GM18951 (cell line): Measurements from ENCODE around the gene OCLN.
"Not testable (repeated sequence)": the region's sequence is repeated elsewhere in the genome, so short reads cannot be mapped to it uniquely, and the experiment has no call there.

ENCODE experiments used
- POLR2A ChIP-seq: IDR thresholded peaks from 4 replicates; pipeline ENCODE4 v1.6.1; 2011; ENCODE audit warnings: mild to moderate bottlenecking; ENCODE audit not compliant: insufficient read length, insufficient read depth; ENCODE audit errors: extremely low read depth
- in situ Hi-C: fragments of 300-500 bp; cut with MboI; formaldehyde crosslinking; loops from one replicate; pipeline ENCODE4 v1.12.0; 2022; ENCODE audit warnings: low sequenced_read_pairs, mixed read lengths, inconsistent platforms; ENCODE audit not compliant: unreplicated experiment

OCLN gene, protein sequence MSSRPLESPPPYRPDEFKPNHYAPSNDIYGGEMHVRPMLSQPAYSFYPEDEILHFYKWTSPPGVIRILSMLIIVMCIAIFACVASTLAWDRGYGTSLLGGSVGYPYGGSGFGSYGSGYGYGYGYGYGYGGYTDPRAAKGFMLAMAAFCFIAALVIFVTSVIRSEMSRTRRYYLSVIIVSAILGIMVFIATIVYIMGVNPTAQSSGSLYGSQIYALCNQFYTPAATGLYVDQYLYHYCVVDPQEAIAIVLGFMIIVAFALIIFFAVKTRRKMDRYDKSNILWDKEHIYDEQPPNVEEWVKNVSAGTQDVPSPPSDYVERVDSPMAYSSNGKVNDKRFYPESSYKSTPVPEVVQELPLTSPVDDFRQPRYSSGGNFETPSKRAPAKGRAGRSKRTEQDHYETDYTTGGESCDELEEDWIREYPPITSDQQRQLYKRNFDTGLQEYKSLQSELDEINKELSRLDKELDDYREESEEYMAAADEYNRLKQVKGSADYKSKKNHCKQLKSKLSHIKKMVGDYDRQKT

DNA sequence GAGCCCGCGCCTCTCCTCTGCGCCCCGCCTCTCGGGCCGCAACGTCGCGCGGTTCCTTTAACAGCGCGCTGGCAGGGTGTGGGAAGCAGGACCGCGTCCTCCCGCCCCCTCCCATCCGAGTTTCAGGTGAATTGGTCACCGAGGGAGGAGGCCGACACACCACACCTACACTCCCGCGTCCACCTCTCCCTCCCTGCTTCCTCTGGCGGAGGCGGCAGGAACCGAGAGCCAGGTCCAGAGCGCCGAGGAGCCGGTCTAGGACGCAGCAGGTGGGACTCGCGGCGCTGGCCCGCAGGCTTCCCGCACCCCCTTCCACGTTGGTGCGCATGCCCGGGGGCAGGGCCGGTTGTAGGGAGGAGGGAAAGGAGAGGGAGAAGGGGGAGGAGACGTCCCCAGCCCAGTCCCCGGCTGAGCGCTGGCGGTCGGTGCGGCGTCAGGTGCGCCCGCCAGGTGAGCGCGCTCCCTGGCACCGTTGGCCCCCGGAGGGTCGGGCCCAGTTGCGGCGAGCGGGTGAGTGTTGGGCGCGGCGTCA, at the start of gene OCLN:
Gene OCLN, plus strand, starts transcription at position 400 of the 532 bp plus-strand sequence. CDS start 11,455 bp downstream, outside the sequence.
- TF ChIP-seq POLR2A: peak; percentile 11
- in situ Hi-C loops: no loop called here

DNA sequence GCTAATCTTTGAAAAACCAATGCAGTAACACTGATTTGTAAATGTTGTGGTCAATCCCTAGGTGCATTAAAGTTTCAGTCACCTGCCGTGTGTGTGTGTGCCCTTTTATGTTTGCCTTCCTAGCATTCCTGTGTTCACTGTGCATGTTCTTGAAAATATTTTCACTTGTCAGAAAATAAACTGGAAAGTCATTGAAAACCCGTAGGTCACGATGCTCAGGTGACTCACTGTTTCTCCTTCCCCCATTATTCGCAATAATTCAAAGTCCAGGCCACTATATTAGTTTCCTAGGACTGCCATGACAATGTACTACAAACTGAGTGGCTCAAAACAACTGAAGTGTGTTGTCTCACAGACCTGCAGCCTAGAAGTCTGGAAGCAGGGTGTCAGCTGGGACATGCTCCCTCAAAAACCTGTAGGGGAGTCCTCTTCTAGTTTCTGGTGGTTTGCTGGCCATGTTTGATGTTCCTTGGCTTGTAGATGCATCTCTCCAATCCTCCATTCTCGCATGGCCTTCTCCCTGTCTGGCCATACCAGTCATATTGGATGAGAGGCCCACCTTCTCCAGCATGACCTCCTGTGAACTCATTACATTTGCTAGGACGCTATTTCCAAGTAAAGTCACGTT, 48.3 kb upstream of the OCLN start:
- TF ChIP-seq POLR2A: no peak
- in situ Hi-C loops: no loop called here

DNA sequence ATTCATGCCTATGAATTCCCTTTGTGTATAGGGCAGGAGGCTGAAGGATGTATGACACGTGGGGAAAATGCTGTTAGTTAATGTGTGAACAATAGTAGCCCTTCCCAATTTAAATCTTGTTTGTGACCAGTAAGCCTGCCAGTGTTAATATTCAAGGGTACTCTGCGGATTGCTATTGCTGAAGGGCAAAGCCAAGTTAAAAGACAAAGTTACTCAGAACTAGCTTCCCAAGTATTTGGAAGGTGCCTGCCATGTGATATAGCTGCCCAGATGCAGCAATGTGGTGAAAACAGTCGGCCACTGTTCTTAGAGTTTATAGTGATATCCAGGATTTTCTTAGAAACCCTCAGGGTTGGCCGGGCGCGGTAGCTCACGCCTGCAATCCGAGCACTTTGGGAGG, 43.1 kb upstream of the OCLN start:
- no peak for TF ChIP-seq POLR2A

DNA sequence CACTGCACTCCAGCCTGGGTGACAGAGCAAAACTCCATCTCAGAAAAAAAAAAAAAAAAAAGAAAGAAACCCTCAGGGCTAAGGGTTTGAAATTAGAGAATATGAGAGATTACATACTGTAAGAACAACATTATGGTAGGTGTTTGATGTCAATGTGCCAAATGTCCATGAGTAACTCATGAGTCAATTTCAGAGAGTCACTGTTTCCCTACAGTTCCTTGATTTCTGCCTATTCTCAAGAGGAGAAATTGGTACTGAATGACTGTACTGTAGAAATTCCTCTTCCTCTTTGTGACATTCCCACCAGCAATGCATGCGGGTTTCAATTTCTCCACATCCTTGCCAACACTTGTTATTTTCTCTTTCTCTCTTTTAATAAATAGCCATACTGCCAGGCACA, 42.5 kb upstream of the OCLN start:
- in situ Hi-C loops: no loop called here
- no peak for TF ChIP-seq POLR2A

More for the DNA sequence above, 43.1 kb upstream of the OCLN start:
- in situ Hi-C loops: no loop called here

DNA sequence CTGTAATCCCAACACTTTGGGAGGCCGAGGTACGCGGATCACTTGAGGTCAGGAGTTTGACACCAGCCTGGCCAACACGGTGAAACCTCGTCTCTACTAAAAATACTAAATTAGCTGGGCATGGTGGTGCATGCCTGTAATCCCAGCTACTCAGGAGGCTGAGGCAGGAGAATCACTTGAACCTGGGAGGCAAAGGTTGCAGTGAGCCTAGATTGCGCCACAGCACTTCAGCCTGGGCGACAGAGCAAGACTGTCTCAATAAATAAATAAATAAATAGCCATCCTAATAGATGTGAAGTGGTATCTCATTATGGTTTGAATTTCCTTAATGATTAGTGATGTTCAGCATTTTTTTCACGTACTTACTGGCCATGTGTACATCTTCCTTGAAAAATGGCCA, 42.1 kb upstream of the OCLN start:
- in situ Hi-C loops: not testable (repeated sequence)

DNA sequence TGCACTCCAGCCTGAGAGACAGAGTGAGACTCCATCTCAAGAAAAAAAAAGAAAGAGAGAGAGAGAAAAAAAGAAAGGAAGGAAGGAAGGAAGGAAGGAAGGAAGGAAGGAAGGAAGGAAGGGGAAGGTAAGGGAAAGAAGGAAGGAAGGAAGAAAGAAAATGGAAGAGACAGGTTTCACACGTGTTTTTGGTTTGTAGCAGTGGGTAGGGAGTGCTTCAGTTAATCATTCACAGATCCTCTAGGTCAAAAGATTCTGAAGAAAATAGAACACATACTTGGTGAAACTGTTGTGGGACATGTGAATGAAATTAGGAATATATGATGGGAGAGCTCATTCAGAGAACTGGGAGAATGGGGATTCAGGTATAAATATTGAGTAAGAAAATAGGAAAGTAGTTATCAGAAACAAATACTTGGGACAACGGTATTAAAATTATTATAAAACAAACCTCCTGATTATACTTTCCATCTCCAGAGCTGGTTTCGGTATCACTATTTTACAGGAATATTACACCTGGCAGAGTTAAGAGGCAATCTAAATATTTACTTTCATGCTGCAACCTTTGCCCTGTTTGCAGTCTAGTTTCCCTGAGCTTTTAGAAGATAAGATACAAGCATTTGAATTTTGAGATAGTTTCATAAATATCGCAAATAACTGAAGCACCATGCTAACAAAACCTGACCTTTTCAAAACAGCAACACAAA, 40.5 kb upstream of the OCLN start:
- in situ Hi-C loops: no loop called here
- no peak for TF ChIP-seq POLR2A

DNA sequence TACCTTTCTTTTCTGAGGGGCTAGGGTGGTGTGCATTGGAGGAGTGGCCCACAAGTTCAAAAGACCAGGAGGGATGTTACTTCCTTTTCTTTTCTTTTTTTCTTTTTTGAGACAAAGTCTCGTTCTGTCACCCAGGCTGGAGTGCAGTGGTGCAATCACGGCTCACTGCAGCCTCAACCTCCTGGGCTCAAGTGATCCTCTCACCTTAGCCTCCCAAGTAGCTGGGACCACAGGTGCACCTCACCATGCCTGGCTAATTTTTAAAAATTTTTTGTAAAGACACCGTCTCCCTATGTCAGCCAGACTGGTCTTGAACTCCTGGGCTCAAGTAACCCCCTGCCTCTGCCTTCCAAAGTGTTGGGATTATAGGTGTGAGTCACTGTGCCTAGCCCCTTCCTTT, 39.1 kb upstream of the OCLN start:
- in situ Hi-C loops: not testable (repeated sequence)

DNA sequence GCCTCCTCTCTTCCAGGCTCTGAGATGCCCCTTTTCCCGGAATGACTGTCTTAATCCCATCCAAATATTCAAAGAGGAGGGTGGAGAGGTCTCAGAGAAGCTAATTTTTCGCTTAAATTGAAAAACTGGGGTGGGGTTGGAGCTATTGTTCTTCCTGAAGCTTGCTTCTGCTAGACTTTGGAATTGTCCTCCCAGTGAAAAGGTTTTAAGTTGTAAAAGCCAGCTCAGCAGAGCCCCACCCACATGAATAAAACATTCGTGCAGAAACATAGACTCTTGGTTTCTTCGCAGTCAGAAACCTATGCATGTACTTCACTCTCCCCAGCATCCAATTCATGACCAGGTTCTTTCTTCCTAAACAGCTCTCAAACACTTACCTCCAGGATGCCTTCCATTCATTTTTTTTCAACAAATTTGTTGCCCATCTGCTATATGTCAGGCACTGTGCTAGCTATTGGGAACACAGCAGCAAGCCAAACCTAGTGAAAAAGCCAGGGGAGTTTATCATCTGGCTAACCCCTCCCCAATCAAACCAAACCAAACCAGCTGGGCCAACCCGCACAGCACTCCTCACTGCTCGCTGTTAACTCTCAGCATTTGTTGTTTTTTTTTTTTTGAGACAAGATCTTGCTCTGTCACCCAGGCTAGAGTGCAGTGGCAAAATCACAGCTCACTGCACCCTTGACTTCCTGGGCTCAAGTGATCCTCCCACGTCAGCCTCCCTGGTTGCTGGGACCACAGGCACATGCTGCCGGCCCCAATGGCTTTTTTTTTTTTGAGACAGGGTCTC, 37.9 kb upstream of the OCLN start:
- no peak for TF ChIP-seq POLR2A
- in situ Hi-C loops: no loop called here

DNA sequence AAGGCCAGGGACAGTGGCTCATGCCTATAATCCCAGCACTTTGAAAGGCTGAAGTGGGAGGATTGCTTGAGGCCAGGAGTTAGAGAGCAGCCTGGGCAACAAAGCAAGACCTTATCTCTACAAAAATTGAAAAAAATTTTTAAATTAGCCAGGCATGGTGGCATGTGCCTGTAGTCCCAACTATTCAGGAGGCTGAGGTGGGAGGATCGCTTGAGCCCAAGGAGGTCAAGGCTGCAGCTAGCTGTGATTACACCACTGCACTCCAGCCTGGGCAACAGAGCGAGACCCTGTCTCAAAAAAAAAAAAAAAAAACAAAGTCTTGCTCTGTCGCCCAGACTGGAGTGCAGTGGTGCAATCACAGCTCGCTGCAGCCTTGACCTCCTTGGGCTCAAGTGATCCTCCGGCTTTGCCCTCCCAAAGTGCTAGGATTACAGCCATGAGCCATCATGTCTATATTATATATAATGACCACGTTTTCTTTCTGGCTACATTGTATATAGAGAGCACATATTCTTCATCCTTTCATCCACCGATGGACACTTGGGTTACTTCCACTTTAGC, 37.1 kb upstream of the OCLN start:
- in situ Hi-C loops: not testable (repeated sequence)

DNA sequence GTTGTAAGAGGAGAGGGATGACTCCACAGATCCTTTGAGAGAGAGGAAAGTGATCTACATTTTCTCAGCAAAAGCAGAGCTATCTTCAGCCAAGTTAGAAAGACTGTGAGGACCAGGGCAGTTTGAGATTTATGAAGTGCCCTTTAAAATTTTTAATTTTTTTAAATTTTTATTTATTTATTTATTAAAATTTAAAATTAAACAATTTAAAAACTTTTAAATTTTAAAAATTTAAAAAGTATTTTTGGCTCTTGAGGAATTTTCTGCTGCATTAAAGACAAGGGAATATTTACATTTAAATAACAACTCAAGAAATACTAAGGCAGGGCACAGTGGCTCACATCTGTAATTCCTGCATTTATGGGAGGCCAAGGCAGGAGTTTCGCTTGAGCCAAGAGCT, 30.4 kb upstream of the OCLN start:
- TF ChIP-seq POLR2A: no peak
- in situ Hi-C loops: no loop called here

DNA sequence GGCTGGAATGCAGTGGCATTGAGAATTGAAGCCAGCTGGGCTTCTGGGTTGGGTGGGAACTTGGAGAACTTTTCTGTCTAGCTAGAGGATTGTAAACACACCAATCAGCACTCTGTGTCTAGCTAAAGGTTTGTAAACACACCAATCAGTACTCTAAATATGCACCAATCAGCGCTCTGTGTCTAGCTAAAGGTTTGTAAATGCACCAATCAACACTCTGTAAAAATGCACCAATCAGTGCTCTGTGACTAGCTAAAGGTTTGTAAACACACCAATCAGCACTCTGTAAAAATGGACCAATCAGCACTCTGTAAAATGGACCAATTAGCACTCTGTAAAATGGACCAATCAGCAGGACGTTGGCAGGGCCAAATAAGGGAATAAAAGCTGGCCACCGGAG, 26.2 kb upstream of the OCLN start:
- in situ Hi-C loops: not testable (repeated sequence)

DNA sequence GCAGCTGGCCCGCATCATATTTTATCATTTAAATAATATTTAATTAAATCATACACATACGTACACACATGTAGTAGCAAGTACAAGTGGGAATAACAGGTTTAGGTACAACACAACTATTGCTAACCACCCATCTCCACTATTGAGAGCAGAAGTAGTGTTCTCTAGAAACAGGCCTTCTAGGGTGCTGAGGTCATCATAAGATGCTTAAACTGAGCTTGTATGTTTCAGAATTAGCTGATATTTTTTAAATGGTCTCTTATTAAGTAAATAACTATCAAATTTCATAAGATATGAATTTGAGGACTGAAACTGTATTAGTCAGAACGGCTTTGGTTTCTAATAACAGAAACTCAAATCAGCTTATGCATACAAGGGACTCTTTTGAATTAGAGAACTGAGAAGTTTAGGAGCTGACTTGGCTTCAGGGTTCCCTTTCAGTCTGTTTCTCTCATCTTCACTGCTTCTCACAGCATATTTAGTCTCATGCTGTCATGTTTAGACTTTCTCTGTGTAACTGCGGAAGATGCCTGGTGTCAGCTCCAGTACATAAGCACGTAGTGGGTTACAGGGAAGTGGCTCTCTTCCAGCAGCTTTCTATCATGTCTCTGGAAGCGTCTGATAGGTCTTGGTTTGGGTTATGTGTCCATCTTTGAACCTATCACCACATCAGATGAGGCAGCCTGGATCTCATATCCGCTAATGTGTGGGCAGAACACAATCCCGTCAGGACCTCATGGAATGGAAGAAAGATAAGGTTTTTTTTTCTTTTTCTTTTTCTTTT, 25.0 kb upstream of the OCLN start:
- in situ Hi-C loops: no loop called here
- no peak for TF ChIP-seq POLR2A
